OCI-LY3 (cell line): ENCODE data around the gene FMN1.
"Not testable (repeated sequence)": the region's sequence is repeated elsewhere in the genome, so short reads cannot be mapped to it uniquely, and the experiment has no call there.

Source experiments
- H2AFZ ChIP-seq: fragments of 200-600, 300-600 bp; shearing (Covaris generic); 2 replicates; pipeline ENCODE4 v1.6.0; 2014; ENCODE audit warnings: antibody characterized with exemption, low read depth, low read length
- H3K27ac ChIP-seq: fragments of 200-600, 300-600 bp; sonication (generic); 2 replicates; pipeline ENCODE4 v1.5.1; 2014; ENCODE audit warnings: mild to moderate bottlenecking, low read length, moderate library complexity, mixed read lengths
- H3K27me3 ChIP-seq: fragments of 200-600, 300-600 bp; sonication (generic); 2 replicates; pipeline ENCODE4 v1.6.1; 2014; ENCODE audit warnings: low read depth, low read length, mixed read lengths
- H3K36me3 ChIP-seq: fragments of 200-600, 300-600 bp; sonication (generic); replicated peaks from 2 replicates; pipeline ENCODE3; 2014; ENCODE audit warnings: low read depth, low read length, mixed read lengths
- H3K4me1 ChIP-seq: fragments of 300-600, 200-600 bp; sonication (generic); 2 replicates; pipeline ENCODE4 v1.6.1; 2014; ENCODE audit warnings: low read length, mixed read lengths
- H3K4me2 ChIP-seq: fragments of 200-600, 300-600 bp; sonication (generic); 2 replicates; pipeline ENCODE4 v1.6.1; 2014; ENCODE audit warnings: low read length, mixed read lengths
- H3K4me3 ChIP-seq: fragments of 300-600, 200-600 bp; sonication (generic); 2 replicates; pipeline ENCODE4 v1.5.1; 2014; ENCODE audit warnings: antibody characterized with exemption, mild to moderate bottlenecking, low read length, moderate library complexity
- H3K79me2 ChIP-seq: fragments of 300-600, 200-600 bp; shearing (Covaris generic); 2 replicates; pipeline ENCODE4 v1.6.1; 2014; ENCODE audit warnings: mild to moderate bottlenecking, low read length, mixed read lengths
- H3K9ac ChIP-seq: fragments of 300-600, 200-600 bp; shearing (Covaris generic); 2 replicates; pipeline ENCODE4 v1.6.0; 2014; ENCODE audit warnings: mild to moderate bottlenecking, low read length, moderate library complexity
- H3K9me3 ChIP-seq: fragments of 200-600, 300-600 bp; shearing (Covaris generic); 2 replicates; pipeline ENCODE4 v1.6.1; 2014; ENCODE audit warnings: low read length, mixed read lengths; ENCODE audit not compliant: insufficient read depth
- H4K20me1 ChIP-seq: fragments of 200-600, 300-600 bp; sonication (generic); 2 replicates; pipeline ENCODE4 v1.6.1; 2016; ENCODE audit warnings: low read length, mixed read lengths; ENCODE audit not compliant: insufficient read depth
- CTCF ChIP-seq: fragments of 200-600, 300-600 bp; sonication (generic); IDR thresholded peaks from 2 replicates; pipeline ENCODE4 v1.5.1; 2014; ENCODE audit warnings: antibody characterized with exemption, low read length, low read depth
- EZH2phosphoT487 ChIP-seq: fragments of 200-600 bp; shearing (Covaris generic); IDR thresholded peaks from 2 replicates; pipeline ENCODE4 v1.6.1; 2018; ENCODE audit warnings: antibody characterized with exemption, mixed run types, low read depth

Gene FMN1

DNA sequence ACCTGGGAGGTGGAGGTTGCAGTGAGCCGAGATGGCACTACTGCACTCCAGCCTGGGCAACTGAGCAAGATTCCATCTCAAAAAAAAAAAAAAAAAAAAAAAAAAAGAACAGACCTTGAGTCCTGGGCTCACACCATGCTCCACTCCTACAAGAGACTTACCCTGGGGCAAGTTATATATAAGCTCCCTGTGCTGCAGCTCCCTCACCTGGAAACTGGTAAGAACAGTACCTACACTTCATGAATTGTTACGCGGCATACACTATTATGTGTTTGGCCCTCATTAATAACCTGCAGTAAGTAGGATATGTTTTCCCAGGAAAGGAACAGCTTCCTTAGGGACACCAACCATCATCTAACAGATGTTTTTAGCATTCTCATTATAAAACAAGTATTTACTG, 119.6 kb downstream of the FMN1 start:
- Histone ChIP-seq H4K20me1 (no peaks in the 10 kb centered on the region), H3K4me1 (no peaks in the 10 kb centered on the region), H3K79me2 (no peaks in the 10 kb centered on the region), H2AFZ (no peak overlapping the region), H3K27ac (no peak overlapping the region), H3K36me3 (no peaks in the 10 kb centered on the region), H3K4me3 (no peak overlapping the region), H3K27me3 (peaks cover 44% of the 10 kb centered on the region), H3K4me2 (no peak overlapping the region), H3K9ac (no peak overlapping the region), H3K9me3 (no peaks in the 10 kb centered on the region)
- TF ChIP-seq CTCF (peak; percentile 25; the same call in 1 of the 2 replicates), EZH2phosphoT487 (no peak)

DNA sequence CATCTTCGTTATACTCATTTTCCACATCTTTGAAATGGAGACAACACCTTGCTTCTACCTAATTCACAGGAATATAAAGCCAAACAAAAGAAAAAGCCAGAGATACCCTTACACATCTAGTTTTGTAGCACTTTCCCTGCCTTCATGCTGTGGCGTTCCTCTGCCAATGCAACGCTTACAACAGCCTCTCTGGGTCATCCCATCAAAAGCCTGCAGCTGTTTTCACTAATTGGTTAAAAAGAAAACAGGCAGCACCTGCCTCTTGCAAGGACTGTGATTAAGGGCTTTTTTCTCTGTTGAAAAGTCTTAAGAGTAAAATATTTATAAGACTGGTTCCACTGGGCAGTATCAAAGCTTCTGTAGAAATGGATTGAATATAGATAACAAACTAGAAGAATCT, 120.3 kb downstream of the FMN1 start:
- no peak overlapping the region for H2AFZ ChIP-seq
- H3K9me3 ChIP-seq = no peaks in the 10 kb centered on the region
- no peaks in the 10 kb centered on the region for H3K4me1 ChIP-seq
- no peaks in the 10 kb centered on the region for H3K79me2 ChIP-seq
- no peak overlapping the region for H3K27ac ChIP-seq
- H3K4me2 ChIP-seq = no peak overlapping the region
- no peak overlapping the region for H3K9ac ChIP-seq
- no peaks in the 10 kb centered on the region for H4K20me1 ChIP-seq
- H3K4me3 ChIP-seq = no peak overlapping the region
- TF ChIP-seq CTCF (no peak), EZH2phosphoT487 (no peak)
- H3K27me3 ChIP-seq = peaks cover 41% of the 10 kb centered on the region
- no peaks in the 10 kb centered on the region for H3K36me3 ChIP-seq

DNA sequence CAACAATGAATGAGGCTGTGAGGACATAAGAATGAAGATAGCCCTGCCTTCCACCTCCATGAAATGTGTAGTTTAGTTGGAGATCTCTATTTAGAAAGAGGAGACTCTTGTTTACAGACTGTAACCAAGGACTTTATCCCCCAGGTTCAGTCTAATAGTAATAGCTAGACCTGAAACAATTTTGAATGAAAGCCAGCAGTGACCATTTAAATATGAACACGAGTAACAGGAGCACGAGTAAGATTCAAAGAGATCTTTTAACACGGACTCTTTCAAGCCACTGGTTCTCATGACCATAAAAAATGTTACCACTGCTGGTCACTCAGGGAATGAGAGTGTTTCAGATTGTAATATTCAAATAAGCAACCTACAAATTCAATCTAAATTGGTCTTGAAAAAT, 123.1 kb downstream of the FMN1 start:
- H3K4me1 ChIP-seq = no peaks in the 10 kb centered on the region
- H3K4me3 ChIP-seq = no peak overlapping the region
- H2AFZ ChIP-seq = no peak overlapping the region
- H3K4me2 ChIP-seq = no peak overlapping the region
- no peaks in the 10 kb centered on the region for H3K9me3 ChIP-seq
- H3K27ac ChIP-seq = no peak overlapping the region
- H3K36me3 ChIP-seq = no peaks in the 10 kb centered on the region
- H4K20me1 ChIP-seq = no peaks in the 10 kb centered on the region
- H3K27me3 ChIP-seq = peaks cover 41% of the 10 kb centered on the region
- no peak overlapping the region for H3K9ac ChIP-seq
- TF ChIP-seq EZH2phosphoT487 (no peak), CTCF (no peak)
- no peaks in the 10 kb centered on the region for H3K79me2 ChIP-seq

DNA sequence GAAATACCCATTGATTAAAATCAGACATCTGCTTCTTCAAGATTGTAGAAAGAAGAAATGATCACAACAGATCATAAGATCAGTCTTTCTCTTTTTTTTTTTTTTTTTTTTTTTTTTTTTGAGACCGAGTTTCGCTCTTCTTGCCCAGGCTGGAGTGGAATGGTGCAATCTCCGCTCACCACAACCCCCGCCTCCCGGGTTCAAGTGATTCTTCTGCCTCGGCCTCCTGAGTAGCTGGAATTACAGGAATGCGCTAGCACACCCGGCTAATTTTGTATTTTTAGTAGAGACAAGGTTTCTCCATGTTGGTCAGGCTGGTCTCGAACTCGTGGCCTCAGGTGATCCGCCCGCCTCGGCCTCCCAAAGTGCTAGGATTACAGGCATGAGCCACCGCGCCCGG, 124.6 kb downstream of the FMN1 start:
- H3K4me1 ChIP-seq, H3K9me3 ChIP-seq, H3K4me3 ChIP-seq, H4K20me1 ChIP-seq, H2AFZ ChIP-seq, H3K4me2 ChIP-seq, H3K36me3 ChIP-seq, H3K9ac ChIP-seq, H3K27ac ChIP-seq, H3K79me2 ChIP-seq: not testable (repeated sequence)
- peaks cover 41% of the 10 kb centered on the region for H3K27me3 ChIP-seq

DNA sequence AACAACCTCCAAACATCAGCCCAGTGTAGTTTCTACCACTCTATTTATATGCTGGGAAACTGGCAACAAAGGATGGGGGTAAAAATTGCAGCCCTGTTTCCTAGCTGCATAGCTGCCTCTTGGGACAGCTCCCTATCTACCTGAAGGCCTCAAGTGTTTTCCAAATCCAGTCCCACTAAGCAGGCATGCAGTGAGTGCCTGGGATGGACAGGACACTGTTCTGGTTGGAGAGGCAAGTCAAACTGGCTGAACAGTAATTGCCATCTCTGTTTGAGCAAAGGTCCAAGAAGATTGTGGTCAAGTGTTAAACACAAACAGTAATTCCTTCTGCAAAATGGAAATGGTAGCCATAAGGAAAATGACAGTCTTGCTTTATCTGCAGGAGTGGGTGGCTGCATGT, 125.4 kb downstream of the FMN1 start:
- no peak overlapping the region for H3K27ac ChIP-seq
- H3K79me2 ChIP-seq = no peaks in the 10 kb centered on the region
- no peaks in the 10 kb centered on the region for H3K4me1 ChIP-seq
- H3K27me3 ChIP-seq = peaks cover 48% of the 10 kb centered on the region
- H2AFZ ChIP-seq = no peak overlapping the region
- no peaks in the 10 kb centered on the region for H4K20me1 ChIP-seq
- H3K4me2 ChIP-seq = no peak overlapping the region
- TF ChIP-seq EZH2phosphoT487 (no peak), CTCF (no peak)
- no peak overlapping the region for H3K4me3 ChIP-seq
- H3K9me3 ChIP-seq = no peaks in the 10 kb centered on the region
- no peaks in the 10 kb centered on the region for H3K36me3 ChIP-seq
- no peak overlapping the region for H3K9ac ChIP-seq
